Panc1 (cell line): Measurements from ENCODE around the gene AEN.

ENCODE experiments used
- CTCF ChIP-seq: fragments of 450-650 bp; IDR thresholded peaks from 2 replicates; pipeline ENCODE4 v1.5.1; 2017; ENCODE audit warnings: mild to moderate bottlenecking
- POLR2AphosphoS5 ChIP-seq: IDR thresholded peaks from 2 replicates; pipeline ENCODE4 v1.6.1; 2012; ENCODE audit warnings: mild to moderate bottlenecking, low read depth, low read length, moderate library complexity
- TCF7L2 ChIP-seq: IDR thresholded peaks from 2 replicates; pipeline ENCODE4 v1.6.1; 2011; ENCODE audit warnings: mild to moderate bottlenecking, low read depth, low read length, inconsistent platforms

- TF ChIP-seq CTCF, result no peak
- TF ChIP-seq TCF7L2, result no peak
- TF ChIP-seq POLR2AphosphoS5, result no peak
Observed at GRCh38 chr15:88653200-88654064, 32.3 kb downstream of the AEN start.
